ENCODE data around the gene NFATC2IP.
"Not testable (repeated sequence)": the region's sequence is repeated elsewhere in the genome, so short reads cannot be mapped to it uniquely, and the experiment has no call there.

NFATC2IP gene

GRCh38 chr16:29000019-29000418 is 49.3 kb downstream of the NFATC2IP start:
- no peak for DNase-seq

- not testable (repeated sequence) for DNase-seq
These were observed 53.9 kb downstream of the NFATC2IP start for GRCh38 chr16:29004496-29005139.

DNA sequence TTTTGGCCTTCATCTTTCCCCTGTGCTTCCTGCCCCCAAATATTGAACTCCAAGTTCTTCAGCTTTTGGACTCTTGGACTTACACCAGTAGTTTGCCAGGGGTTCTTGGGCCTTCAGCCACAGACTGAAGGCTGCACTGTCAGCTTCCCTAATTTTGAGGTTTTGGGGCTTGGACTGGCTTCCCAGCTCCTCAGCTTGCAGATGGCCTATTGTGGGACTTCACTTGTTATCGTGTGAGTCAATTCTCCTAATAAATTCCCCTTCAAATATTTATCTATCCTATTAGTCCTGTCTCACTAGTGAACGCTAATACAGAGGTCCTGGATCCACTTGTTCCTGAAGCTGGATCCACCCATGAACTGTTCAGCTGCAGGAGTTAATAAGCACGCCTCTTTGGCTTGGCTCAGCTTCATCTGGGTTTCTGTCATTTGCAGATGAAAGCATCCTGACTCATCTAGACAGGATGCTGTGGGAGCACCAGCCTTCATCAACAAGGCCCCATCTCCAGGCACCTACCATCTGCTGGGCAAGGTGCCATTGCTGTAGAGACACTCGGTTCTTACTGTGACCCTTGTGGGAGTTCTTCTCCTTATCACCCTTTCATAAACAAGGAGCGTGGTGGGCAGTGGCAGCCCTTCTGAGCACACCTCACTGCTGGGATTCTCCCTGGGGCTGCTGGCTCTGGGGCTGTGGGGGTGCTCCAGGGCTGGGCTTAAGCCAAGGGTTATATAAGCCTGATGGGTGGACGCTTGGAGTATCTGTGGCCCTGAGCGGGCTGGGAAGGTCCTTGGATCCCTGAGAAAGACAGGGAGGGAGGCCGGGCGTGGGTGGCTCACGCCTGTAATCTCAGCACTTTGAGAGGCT is 57.2 kb downstream of the NFATC2IP start:
- no peak for DNase-seq

- DNase-seq, result no peak
These were observed 58.5 kb downstream of the NFATC2IP start for GRCh38 chr16:29009050-29009837.

GRCh38 chr16:29009838-29010166 is 59.1 kb downstream of the NFATC2IP start:
- no peak for DNase-seq

DNA sequence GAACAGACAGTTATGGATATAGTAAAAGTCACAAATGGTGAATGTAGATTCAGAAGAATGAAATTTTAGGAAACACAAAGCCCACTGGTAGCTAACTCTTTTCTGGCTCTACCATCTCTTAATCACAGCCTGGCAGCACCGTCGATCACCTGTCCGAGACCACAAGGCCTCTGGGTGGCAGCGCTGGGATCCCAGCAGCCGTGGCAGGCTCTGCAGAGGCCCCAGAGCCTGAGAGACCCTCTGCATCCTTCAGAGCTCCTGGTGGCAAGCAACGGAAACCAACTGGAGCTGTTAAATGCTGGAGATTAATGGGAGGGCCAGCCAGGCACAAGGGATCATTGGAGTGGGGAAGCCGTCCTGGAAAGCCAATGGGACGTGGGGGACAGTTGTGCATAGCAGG is 60.4 kb downstream of the NFATC2IP start:
- peak in 1 of 2 experiments; percentile 18 for DNase-seq

DNA sequence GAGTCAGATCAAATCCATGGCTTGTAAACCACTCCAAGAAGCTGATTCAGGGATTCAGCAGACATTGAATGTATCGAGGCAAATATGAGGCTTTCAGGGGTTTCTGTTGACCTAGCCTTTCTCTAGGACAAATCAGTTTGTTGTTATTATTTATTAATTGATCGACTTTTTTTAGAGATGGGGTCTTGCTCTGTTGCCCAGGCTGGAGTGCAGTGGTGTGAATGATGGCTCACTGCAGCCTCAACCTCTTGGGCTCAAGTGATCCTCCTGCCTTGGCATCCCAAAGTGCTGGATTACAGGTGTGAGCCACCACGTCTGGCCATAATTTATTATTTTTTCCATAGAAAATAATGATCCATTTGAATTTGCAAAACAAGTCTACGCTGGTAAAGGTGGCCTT is 61.1 kb downstream of the NFATC2IP start:
- DNase-seq, result no peak

DNA sequence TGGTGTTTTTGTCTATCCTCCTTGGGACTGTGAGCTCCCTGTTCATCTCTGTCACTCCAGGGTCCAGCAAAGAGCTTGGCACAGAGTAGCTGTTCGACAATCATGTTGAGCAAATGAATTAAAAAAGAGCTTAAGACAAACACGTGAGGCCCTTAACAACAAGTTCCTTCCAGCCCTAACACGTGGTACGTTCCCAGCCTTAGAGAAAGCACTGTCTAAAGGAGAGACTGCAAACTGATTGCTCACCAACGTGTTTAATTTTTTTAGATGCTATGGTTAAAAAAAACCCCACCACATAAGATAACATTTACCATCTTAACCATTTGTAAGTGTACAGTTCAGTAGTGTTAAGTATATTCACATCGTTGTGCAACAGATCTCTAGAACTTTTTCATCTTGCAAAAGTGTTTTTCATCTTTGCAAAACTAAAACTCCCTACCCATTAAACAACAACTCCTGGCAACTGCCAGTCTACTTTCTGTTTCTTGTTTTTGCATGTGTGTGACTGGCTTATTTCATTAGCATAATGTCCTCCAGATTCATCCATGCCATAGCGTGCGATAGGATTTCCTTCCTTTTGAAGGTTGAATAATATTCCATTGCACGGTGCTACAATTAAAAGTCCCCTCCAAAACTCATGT is 62.3 kb downstream of the NFATC2IP start:
- no peak for DNase-seq

- DNase-seq, result no peak
These were observed 63.9 kb downstream of the NFATC2IP start for GRCh38 chr16:29014561-29015069.

Data from NCI-H524 (cell line).